Suppressor macrophage treated with lipopolysaccharide for 4 hours (primary cell): Measurements from ENCODE around the gene EMC10.
"Not testable (repeated sequence)": the region's sequence is repeated elsewhere in the genome, so short reads cannot be mapped to it uniquely, and the experiment has no call there.

ENCODE experiments used
- DNase-seq: peaks from one replicate; pipeline ENCODE4 v3.0.0-alpha.2; 2020

Gene EMC10

DNA sequence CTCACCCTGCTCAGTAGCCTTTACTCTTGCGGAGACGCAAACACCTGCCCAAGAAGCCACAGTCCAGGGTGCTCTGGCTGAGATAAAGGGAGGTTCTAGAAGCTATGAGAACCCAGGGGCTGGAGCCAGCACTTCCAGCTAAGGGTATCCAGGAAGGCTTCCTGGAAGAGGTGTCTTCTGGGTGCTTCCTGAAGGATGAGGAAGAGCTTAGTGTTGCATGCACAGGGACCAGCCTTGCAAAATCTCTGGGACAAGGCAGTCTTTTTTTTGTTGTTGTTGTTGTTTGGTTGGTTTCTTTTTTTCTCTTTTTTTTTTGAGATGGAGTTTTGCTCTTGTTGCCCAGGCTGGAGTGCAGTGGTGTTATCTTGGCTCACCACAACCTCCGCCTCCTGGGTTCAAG, 23.1 kb upstream of the EMC10 start:
- DNase-seq: no peak

DNA sequence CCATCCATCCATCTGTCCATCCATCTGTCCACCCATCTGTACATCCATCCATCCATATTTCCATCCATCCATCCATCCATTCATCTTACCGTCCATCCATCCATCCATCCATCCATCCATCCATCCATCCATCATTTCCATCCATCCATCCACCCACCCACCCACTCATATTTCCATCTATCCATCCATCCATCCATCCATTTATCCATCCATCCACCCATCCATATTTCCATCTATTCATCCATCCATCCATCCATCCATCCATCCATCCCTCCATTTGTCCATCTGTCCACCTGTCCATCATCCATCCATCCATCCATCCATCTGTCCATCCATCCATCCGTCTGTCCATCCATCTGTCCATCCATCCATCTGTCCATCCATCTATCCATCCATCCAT, 20.3 kb upstream of the EMC10 start:
- DNase-seq: no peak

DNA sequence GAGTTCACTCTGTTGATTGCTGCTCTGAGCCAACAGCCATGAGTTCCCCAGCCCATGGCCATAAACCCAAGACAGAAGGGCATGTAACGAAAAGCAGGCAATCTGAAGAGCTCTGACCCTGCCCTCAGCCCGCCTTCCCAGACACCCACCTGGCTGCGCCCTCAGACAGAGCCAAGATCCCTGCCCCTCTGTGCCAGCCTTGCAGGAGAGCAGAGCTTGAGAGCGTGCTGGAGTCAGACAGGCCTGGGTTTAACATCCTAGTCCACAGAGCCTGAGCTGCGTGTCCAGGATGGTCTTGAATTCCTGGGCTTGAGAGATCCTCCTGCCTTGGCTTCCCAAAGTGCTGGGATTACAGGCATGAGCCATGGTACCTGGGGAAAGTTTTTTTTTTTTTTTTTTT, 19.0 kb upstream of the EMC10 start:
- DNase-seq: no peak

DNA sequence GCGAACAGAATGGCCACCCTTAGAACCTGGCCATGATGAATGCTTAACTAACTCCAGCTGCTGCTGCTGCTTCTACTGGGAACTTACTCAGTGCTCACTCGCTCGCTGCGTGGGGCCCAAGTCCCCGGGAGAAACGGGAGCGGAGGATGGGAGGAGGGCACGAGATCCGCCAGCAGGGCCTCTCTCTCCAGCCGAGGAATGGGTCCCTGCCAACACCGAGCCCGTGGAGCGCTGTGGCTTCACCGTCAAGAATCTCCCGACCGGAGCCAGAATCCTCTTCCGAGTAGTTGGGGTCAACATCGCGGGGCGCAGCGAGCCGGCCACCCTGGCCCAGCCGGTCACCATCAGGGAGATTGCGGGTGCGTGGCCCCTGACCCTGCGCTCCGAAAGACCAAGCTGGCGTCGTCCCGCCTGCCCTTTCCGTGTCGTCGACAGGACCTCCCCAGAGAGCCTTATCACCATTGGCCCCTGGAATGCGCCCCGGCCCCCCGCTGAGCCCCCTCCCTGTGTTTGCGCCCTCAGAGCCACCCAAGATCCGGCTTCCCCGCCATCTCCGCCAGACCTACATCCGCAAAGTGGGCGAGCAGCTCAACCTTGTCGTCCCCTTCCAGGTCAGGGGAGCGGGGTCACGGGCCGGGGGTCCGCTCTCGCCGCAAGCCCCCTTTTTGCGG, 17.8 kb upstream of the EMC10 start:
- no peak for DNase-seq

DNA sequence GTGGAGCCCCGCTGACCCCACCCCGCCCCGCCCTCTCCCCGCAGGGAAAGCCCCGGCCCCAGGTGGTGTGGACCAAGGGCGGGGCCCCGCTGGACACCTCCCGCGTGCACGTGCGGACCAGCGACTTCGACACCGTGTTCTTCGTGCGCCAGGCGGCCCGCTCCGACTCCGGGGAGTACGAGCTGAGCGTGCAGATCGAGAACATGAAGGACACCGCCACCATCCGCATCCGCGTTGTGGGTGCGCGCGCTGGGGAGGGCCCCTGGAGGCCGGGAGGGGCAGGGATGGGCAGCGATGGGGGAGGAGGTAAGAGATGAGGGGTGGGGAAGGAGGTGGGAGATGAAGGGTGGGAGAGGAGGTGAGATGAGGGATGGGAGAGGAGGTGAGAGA, 17.2 kb upstream of the EMC10 start:
- DNase-seq: no peak

DNA sequence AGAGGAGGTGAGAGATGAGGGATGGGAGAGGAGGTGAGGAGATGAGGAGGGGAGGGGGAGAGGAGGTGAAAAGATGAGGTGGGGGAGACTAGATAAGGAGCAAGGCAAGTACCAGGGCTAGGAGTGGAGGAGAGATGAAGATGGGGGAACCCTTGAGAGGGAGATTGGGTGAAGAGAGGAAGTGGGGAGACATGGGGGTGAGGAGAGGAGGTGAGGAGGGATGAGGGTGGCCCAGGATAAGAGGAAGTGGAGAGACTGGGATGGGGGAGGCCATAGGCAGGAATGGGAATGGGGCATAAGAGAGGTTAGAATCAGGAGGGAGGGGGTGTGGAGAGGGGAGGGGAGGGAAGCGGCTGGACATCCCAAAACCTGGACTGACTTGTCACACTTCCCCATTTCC, 16.7 kb upstream of the EMC10 start:
- DNase-seq: no peak

DNA sequence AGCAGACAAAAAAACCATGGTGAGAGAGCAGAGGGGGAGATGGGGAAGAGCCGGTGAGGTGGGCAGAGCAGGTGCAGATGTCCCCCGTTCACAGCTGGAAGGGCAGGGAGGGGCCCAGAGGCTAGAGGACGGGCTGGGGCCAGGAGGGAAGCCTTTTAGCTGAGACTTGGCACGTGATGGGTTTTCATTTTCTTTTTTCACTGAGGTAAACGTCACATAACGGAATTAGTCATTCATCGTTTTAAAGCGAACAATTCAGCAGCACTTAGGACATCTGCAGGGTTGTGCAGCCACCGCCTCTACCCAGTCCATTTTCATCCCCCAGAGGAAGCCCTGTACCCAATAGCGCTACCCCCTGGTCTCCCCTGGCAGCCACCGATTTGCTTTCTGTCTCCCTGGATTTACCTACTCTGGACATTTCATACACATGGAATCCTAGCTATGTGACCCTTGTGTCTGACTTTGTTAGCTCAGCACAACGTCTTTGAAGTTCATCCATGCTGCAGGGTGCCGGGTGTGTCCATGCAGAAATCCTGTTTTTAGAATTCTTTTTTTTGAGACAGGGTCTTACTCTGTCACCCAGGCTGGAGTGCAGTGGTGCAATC, 16.0 kb upstream of the EMC10 start:
- DNase-seq: no peak

DNA sequence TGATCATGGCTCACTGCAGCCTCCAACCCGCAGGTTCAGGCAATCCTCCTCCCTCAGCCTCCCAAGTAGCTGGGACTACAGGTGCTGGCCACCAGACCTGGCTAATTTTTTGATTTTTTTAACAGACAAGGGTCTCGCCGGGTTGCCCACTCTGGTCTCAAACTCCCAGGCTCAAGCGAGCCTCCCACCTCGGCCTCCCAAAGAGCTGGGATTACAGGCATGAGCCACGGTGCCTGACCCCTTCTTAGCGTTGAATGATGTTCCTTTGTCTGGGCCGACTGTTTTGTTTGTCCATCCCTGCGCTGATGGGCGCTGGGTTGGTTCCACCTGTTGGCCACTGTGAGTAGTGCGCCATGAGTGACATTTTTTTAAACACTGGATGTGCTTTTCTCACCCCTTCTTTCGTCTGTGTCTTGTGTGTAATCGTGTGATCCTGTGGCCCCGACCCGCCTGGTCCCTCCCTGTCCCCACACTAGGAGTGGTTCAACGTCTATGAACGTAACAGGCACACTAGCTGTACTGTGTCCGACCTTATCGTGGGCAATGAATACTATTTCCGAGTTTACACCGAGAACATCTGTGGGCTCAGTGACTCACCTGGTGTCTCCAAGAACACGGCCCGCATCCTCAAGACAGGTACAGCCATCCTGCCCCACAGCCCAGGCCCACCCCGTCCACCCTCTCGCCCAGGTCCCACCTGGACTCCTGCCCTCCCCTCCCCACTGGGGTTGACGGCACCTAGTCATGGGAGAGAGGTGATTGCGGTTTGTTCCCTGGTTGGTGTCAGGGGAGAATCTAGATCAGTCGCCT, 15.0 kb upstream of the EMC10 start:
- DNase-seq: peak; percentile 75

DNA sequence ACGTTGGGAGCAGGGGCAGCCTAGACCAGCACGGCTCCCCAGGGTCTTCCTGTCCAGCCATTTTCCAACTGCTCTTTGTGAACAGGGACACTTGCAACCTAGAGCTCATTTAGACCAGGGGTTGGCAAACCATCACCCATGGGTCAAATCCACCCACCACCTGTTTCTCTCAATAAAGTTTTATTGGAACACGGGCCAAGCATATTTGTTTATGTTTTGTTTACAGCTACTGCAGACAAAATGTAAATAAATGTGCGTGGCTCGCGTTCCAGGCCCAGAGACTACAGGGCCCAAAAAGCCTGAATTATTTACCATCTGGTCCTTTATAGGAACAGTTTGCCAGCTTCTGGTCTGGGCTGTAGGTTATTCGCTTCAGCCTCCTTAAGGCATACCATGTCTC, 13.3 kb upstream of the EMC10 start:
- no peak for DNase-seq

DNA sequence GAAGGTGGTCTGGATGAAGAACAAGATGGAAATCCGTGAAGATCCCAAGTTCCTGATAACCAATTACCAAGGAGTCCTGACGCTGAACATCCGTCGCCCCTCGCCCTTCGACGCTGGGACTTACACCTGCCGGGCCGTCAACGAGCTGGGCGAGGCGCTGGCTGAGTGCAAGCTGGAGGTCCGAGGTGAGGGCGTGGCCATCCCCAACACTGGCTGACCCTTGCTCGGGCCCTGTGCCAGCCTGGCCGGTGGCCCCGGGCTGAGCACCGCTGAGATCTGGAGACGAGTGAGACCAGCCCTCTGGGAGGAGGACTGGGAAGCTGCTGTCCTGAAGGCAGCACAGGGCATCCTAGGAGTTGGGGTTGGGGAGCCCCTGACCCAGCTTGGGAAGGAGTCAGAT, 12.0 kb upstream of the EMC10 start:
- no peak for DNase-seq

DNA sequence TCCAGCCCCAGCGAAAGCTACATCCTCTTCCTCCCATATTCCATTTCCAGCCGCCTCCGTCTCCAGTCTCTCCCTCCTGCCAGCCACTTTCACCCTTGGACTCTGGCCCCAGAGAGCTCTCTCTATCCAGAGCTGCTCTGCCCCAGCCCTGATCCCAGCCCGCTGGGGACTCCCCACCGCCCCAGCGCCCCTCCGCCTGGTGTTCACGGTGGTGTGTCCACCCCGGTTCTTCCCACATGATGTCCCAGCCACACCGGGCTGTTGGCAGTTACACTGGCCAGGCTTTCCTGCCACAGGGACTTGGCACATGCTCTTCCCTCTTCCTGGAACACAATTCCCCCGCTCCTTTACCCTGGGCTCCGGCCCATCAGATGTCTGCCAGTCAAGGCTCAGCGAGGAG, 11.3 kb upstream of the EMC10 start:
- DNase-seq: no peak

DNA sequence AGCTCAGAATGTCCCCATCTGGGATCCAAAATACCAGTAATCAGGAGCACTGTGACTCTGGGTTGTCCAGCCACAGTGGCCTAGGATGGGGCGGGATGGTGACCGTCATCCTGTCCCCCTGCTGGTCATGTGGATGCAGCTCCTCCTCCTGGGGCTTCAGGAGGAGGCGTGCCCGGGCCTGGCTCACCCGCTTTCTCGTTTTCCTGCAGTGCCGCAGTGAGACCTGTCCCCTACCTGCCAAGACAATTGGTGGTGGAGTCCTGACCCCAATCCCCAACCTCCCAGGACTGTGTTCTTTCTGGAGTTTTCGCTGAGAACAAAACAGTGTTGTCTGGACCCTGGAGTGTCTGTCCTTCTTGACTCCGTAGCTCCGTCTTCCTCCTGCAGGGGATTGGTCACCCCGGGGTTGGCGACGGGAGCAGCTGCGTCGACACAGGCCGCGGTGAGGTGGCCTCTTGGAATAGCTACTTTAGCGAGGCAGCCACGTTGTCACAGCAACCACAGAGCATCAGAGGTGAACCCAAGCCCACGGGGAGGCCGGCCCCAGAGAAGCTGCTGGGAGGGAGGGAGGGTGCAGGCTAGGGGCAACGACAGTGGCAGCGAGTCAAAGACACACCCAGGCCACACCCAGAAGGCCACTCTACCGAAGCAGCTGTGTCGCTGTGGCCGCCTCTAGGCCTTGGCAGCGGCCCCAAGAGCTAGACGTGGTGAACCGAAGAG, 10.2 kb upstream of the EMC10 start:
- DNase-seq: no peak

DNA sequence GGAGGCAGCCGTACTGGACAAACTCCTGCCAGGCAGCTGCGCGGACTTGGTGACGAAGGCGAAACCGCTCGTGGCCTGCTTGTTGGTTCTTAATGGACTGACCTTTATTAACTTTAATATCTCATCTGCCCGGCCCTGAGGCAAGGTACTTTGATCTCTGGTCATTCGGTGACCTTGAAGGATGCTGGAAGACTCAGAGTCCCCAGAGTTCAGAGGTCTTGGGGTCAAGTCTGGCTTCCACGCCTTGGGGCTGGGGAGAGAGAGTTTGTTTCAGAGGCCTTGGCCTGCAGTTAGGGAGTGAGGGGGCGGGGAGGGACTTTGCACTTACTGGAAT, 9.6 kb upstream of the EMC10 start:
- DNase-seq: no peak

DNA sequence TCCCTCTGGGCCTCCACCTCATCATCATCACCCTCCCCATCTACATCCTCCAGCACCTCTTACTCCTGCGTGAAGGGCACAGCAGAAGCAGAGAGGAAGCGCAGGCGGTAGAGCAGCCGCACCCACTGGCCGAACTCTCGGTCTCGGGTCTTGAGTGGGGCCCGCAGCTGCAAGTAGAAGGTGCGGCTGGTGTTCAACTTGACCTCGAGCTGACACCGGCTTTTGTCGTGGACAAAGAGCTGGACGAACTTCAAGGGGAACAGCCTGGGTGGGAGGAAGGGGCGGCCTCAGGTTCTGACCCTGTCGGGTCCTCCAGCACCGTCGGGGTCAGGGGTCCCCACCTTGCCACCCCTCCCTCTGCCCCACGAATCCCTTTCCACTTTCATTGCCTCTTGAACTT, 8.7 kb upstream of the EMC10 start:
- no peak for DNase-seq

DNA sequence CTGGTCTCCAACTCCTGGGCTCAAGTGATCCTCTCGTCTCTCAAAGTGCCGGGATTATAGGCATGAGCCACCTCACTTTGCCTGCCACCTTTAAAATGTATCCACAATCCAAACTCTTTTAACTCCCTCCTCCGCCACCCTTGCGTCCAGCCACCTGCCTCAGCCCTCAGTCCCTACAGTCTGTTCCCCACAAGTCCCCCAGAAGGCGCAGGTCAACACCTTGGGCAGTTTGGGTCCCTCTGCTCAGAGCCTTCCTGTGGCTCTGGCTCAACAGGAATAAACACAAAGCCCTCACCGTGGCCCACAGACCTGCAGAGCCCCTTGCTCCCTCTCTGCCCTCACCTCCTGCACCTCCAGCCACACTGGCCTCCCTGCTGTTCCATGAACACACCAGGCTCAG, 7.5 kb upstream of the EMC10 start:
- DNase-seq: no peak

DNA sequence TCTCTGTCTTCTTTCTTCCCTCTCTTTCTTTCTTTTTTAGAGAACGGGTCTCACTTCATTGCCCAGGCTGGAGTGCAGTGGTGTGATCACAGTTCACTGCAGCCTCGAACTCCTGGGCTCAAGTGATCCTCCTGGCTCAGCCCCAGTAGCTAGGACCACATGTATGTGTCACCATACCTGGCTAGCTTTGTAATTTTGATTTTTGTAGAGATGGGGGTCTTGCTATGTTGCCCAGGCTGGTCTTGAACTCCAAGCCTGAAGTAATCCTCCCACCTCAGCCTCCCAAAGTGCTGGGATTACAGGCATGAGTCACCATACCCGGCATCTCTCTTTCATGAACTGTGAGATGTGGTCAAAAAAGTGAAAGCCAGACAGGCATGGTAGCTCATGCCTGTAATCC, 3.0 kb upstream of the EMC10 start:
- not testable (repeated sequence) for DNase-seq

DNA sequence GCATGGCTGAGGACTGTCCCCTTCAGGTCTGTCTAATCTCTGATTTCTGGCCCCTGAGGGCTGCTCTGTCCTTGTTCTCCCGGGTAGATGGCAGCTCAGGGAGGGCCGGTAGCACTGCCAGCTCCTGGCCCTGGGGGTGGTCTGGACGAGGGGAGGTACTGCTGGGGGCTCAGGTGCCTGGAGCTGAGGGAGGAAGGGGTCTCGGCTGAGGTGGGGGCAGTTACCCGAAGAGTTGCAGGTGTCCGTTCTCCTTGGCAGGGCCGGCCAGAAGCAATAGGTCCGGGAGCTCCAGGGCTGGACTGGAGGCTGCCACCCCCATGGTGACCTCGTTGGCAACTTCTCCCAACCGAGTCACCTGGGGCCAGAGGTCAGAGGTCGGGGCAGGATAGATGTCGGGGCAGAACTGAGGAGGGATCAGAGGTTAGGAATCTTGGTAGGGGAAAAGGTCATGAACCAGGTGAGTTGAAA, 1.2 kb upstream of the EMC10 start:
- no peak for DNase-seq

DNA sequence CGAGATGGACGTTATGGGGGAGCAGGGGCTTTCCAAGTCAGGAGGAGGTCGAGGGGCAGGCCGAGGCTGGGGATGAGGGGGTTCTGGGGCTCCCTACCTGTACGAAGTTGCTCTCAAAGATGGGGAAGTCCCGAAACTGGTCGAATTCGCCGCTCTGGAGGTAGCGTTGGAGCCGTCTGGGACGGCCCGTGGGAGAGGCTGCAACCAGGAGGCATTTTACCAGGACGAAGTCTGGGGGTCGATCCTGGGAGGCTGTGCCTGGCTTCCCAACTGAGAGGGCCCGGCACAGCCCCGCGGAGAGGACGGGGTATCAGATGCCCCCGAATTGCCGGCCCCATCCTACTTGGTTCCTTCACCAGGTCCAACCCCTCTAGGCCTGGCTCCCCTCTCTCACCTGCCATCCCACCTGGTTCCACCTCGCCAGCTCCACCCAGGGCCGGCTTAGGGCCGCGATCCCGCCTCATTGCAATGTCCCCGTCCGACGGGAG, 527 bp upstream of the EMC10 start:
- no peak for DNase-seq

DNA sequence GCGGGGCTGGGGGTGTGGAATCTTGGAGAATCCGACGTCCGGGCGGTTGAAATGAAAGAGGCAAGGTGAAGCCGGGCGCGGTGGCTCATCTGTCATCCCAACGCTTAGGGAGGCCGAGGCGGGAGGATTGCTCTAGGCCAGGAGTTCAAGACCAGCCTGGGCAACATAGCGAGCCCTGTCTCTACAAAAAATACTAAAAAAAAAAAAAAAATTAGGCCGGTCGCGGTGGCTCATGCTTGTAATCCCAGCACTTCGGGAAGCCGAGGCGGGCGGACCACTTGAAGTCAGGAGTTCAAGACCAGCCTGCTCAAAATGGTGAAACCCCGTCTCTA, 566 bp downstream of the EMC10 start:
- DNase-seq: no peak

DNA sequence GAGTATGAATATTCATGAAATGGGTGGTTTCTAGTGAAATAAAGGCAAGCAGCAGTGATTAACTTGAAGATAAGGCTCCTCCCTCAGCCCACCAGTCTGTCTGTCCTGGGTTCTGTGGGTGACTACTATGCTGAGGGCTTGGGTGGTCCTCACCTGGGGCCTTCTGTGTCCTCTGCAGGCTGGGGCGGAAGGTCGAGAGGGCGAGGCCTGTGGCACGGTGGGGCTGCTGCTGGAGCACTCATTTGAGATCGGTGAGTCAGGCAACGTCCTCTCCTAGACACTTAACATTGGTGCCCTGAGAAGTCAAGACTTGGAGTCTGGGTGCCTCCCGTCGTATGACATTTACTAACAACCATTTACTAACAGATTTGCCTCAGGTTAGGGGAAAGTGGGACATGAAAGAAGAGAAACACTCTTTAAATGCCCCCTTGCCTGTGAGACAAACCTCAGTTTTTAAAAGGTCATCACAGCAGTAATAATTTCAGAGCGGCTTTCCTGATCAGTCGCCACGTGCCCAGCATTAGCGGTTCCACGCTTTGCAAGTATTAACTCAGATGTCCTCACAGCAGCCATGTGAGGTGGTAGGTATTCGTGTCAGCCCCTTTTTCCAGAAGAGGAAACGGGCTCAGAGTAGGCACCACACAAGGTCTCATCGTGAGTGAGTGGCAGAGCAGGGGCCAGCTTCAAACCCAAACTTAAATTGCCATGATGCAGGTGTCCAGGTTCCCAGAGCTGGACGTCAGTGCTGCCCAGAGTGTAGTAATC, 1.6 kb downstream of the EMC10 start:
- DNase-seq: no peak

DNA sequence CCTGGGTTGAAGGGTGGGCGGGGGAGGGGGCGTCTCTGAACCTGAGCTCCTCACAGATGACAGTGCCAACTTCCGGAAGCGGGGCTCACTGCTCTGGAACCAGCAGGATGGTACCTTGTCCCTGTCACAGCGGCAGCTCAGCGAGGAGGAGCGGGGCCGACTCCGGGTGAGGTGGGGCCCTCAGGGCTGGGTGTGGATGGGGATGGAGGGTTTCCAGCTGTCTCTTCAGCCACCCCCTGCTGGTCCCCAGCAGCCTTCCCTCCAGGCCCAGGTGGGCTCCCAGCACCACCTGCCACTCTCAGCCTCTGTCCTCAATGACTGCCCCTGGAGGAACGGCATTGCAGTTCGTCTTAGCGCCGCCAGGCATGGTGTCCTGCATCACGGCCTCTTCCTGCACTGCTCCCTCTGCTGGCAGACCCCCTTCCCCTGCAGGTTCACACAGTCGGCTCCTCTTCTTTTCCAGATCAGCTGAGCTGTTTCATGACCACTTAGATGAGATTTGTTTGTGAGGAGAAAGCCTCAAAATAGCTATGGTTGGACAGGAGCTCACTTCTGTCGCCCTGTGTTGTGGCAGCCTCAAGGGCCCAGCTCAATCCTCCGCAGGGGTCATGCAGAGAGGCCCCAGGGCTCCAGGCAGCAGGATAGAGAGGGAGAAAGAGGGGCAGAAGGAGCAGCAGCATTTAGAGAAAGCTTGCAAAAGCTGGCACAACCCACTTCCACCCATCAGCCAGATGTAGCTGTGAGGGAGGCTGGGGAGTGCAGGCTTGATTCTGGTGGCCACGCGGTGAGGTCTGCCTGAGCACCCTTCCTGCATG, 2.8 kb downstream of the EMC10 start:
- DNase-seq: no peak

DNA sequence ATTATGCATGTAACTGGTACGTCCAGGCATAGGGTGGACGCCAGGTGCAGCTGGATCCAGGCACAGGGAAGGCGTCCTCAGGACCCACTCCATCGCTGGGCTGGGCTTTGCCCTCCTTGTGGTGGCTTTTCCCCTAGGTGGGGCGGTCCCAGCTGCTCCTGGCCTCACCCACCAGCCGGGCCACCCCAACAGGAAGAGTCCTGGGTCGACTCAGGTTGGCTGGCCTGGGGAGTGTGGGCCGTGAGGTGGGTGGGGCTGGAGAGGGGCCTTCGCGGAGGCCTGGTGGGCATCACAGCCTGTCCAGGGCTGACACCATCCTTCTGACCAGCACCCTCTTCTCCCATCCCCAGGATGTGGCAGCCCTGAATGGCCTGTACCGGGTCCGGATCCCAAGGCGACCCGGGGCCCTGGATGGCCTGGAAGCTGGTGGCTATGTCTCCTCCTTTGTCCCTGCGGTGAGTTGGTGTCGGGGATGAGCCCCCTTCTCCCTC, 3.5 kb downstream of the EMC10 start:
- no peak for DNase-seq
